Fibroblast of upper back skin (primary cell): ENCODE results near the gene GSG1.

ENCODE experiments used
- DNase-seq: peaks from one replicate; pipeline ENCODE4 v3.0.0-alpha.2; 2013

GSG1 gene

DNA sequence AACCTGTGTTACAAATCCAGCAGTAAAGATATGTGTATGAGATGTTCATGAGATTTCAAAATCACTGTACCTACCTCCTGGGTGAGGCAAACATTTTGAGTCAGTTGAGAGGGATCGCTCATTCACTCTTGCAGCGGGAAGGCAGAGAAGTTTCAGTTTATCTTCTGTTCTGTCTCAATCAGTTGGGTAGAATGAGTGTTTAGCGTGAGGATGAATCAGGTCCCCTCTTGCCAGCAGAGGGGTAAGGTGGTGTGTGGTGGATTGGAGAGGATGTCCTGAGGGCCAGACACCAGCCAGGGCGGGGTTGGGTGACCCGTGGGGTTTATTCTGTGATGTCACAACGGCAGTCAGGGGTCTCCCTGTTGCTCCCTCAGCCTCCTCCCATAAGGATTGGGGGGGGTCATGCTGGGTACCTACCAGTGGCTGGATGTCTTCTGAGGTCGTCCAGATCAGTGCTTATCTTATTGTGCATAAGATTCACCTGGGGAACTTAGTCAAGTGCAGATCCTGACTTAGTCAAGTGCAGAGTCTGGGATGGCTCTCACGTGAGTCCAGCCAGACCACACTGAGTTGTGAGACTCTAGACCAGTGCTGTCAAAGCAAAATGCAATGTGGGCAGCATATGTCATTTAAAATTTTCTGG is at the start of gene GSG1:
GSG1 (minus strand) TSS at position 277 of the 643 bp plus-strand sequence; CDS start at position 122, 155 bp downstream.
- DNase-seq = no peak

DNA sequence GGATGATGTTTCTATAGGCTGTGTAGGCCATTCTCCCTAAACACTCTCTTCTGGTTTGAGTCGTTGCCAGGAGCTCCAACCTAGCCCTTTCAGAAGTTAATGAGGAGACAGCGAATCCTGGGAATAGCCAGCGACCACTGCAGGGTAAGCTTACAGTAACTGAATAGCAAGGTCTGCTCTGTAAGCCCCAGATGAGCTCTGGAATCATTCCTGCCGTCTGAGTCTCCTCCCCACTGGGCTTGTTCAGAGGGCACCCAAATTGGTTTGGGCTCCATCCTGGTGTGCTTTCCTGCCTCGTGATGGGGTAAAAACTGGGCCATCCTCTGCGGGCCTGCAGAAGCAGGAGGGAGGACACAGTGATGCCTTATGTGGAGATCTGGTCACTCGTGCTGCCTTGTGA is 49.7 kb upstream of the GSG1 start:
- no peak for DNase-seq

DNA sequence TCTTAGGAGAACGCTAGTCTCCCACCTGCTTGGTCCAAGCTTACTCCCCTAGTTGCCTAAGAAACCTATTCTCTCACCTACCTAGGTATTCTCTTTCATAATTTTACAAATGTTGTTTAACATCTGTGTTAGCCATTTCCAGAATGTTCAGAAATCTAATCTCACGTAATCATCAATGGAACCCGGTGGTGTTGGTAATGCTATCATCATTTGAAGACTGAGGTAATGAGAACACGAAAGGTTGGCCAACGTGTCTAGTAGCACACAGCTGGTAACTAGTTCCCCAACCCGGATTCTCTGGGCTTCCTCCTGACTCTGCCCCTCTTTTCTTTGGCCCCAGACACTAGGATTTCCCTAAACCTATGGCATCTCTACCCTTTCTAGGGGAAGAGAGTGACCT is 49.3 kb upstream of the GSG1 start:
- DNase-seq = no peak

DNA sequence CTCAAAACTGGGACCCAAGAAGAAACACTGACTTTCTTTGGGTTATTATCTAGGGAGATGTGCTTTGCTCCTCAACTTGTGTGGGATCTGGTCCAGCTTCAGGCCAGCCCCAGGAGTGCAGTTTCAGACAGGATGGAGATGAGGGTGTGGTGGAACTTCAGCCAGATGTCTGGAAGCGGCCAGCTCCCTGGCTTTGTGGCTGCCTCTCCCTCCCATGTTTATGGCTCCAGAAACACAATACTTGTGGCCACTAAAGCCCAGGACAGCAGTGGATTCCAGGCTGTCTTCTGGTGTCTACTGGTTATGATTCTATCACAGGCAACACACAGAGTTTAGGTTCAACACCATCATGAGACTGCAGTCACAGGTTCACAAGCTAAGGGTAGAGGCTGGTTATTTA is 48.8 kb upstream of the GSG1 start:
- DNase-seq = peak; percentile 18

DNA sequence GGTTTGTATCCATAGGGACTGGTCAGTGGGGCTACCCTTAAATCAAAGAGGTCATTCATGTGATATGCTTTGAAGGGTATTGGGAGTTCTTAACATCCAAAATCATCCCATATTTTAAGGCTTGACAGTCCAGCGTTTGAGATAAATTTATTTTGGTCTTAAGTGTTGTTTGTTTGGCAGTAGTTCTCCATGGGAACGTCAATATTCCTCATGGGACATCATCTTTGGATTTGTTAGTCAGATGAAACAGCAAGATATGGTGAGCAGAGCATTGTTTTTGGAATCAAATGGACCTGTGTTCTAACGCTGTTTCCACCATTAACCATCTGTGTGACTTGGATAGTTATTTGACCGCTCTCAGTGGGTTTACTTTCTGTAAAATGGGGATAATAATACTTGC is 45.9 kb upstream of the GSG1 start:
- no peak for DNase-seq

DNA sequence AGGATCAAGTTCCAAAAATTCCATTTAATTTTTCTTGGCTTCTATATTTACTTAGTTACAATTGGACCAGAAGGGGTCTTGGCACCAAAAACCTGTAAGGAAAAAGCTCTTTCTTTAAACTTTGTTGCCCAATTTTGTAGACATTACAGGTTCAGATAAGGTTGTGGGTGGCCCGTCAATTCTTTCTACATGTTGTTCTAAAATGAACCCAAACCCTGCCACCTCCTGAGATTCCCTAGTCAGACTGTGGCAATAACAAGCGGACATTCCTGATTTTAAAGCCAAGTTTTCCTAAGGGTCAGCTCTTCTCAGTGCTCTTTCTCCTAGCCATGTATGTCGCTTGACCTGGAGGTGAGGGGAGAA is 45.0 kb upstream of the GSG1 start:
- no peak for DNase-seq

DNA sequence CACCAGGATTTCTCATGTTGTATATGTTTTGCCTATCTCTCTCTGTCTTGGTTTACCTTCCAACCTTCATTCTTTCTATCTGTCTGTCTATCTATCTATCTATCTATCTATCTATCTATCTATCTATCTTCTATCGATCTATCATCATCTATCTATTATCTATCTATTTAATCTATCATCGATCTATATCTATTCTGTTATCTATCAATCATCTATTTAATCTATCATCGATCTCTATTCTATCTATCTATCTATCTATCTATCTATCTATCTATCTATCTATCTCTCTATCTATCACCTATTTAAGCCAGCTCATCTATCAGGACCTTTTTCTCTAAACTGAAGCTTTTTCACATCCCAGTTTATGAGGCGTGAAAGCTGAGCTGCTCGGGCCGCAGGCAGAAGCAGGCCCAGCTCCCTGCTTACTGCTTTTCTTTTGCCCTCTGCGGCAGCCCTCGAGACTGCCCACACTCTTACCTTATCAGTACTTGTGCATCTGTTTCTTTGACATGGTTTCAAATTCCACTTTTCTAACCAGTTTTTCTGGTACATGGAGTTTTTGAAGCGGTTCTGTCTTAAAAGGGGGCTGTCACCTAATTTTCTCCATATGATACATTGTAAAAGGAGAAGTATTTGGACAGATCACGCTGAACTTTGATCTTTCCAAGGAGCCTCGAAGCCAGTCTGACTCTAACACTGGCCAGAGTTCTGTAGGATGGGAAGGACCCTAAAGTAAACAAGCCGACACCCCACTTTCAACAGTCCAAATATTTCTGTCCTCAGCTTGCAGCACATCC is 44.4 kb upstream of the GSG1 start:
- DNase-seq = no peak

DNA sequence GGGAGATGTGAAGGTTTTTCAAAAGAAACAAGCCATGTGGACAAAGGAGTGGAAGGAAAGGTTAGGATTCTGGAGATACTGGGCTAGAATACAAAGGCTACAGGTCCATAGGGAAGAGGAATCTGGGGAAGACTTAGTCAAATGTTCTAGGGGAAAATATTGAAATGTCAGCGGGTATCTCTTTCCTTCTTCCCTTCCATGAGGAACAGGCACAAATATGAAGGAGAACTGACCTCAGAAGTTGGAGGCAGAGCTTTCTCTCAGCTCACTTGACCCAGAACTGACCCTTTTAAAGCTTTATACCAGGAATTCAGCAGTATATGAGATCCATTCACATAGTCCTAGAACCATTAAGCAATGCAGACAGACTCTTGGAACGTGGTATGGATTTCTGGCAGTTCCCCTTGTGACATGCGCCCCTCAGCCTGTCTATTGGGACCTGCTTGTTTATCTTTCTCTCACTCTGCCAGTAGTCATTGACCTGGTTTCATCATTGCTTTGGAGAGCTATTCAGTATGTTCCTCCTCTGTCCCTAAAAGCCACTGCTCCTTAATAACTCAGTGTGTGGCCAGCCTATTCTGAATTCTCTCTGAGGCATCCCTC is 43.0 kb upstream of the GSG1 start:
- DNase-seq = no peak

DNA sequence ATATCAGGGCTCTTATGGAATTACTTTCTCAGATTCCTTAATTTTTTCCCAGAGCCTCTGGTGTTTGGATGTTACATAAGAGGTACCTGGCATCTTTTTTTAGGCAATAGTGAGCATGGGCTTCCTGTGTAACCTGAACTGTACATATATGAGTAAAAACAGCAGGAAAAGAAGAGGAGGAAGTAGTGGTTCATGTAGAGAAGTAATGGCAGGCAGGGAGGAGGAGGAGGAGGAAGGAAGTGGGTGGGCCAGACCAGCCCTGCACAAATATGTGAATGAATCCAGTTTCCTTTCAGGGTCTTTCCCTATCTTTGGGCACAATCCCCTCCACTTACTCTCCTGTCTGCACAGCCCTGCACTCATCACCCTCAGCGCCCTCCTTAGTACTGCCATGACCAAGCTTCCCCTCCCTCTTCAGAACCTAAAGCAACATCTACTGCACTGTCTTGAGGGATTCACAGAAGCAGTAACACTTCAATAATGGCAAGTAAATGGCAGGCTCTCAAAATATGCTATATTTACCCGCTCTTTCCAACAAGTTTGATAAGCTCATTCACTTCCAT is 40.9 kb upstream of the GSG1 start:
- no peak for DNase-seq

DNA sequence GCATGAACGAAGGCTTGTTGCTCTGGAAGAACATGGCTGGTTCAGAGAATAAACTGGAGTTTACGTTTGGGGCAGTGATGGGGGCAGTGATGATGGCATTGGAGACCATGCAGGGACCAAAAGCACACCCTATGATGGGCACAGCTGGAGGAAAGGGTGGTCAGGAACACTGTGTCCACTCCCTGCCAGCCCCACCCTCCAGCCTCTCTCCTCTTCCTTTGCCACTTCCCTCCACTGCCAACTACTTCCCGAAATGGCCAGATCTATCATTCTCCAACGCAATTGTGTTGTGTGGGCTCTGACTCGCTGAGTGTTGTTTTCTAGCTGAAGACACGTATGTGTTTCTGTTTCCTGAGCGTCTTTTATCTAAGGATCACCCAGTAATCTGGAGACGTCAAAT is 39.3 kb upstream of the GSG1 start:
- DNase-seq = no peak

DNA sequence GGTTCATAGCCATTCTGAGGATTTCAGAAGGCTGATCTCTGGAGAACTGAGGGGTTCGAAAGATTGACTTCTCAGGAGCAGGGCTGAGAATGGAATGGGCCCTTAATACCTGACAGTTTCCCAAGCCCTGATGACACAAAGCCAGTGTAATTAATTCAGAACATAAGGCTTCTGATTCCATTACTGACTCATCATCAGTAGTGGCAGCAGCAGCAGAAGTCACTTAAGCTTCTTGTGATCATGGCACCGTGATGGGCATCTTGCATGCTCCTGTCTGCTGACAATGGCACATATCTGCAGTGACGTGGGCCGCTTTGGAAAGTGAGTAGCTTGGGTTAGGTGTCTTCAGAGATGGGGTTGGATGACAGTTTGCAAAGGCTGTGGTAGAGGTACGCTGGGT is 38.2 kb upstream of the GSG1 start:
- DNase-seq = no peak

DNA sequence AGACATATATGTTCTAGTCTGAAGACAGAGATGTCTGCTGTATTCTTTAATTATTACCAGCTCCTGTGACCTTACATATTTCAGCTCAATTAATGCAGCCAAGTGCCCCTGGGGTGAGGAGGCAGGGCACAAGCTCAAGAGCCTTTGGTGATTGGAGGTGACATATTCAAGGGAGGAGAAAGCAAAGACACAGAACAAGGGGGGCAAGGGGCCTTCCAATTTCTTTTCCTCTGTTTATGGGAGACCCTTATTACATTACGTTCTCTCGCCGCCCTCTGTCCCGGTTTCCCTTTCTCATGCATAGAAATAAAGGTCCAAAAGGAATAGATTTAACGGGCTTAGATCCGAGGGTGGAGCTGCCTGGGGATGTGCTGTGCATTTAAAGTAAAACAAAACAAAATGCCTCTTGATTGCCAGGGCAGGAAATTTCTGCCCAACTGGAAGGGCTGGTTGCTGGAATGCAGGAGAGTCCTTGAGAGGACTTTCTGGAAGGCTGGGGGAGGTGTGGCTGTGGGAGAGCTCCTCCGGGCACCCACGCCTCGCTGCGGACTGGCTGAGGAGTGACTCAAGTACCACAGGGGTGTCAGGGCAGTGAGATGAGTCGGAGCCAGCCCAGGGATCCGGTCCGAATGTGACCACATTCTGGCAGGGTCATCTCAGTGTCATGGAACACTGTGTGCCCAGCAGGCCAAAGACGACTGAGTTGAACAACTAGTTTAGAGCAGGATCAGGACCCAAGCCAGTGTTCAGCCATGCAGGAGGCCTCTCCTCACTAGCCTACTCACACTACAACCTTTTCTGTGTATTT is 32.1 kb upstream of the GSG1 start:
- DNase-seq = peak; percentile 64

DNA sequence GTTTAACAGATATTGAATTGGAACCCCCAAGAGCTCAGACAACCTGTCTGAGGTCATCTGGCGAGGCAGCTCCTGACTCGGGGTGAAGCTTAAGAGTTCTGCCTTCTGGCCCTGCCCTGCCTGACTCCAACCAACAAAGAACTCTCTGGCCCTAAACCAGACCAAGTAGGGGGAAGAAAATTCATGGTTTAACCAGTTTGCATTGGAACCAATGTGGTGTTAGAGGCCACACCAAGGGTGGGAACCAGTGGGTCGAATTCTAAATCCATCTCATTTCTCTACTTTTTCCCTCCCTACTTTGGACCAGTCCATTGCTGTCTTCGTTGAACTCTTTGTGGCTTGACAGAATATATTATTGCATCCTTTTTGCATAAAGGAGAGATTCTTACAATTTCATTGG is 30.4 kb upstream of the GSG1 start:
- no peak for DNase-seq

DNA sequence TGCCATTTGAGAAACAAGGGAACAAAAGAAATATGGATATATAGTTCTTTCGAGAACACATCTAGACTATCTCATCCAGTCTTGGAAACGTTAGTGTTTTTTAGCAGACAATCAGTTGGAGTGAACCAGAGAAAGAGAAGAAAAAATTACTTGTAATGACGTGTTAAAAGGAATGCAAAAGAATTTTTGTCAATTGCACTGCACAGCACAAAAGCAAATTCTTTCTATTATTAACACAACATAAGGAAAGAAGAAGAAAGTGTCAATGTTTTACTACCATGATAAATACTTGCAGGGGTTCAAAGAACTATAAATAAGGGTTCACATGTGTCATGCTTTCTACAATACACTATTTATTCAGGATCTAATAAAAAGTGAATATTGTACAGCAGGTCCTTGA is 27.5 kb upstream of the GSG1 start:
- no peak for DNase-seq

DNA sequence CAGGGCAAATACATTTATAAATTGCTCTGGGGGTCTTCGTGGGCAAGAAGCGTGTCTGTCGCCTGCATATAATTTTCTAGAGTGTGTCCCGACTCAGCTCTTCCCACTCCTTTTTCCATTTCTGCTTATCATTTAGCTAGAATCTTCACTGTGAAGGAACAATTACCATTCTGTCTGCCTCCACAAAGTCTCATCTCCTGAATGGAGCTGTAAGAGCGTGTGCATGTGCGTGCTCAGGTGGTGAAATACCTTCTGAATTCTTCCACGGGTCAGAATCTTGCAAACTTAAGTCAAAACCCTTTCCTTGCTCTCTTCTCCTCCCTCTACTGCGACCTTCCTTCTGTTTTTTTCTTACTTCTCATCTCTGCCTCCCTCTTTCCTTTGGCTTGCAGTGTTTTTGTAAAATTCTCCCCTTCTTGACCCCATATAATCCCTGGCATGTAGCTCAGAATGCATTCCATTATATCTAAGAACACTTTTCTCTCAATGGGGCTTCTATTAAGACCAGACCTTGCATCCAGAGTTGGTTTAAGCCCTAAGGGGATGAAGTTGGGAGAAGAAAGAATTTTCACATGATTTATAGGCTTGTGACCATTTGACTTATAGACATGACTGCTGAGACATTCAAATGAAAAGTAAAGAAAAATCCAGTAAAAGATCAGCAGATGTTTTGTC is 25.0 kb upstream of the GSG1 start:
- peak; percentile 80 for DNase-seq

DNA sequence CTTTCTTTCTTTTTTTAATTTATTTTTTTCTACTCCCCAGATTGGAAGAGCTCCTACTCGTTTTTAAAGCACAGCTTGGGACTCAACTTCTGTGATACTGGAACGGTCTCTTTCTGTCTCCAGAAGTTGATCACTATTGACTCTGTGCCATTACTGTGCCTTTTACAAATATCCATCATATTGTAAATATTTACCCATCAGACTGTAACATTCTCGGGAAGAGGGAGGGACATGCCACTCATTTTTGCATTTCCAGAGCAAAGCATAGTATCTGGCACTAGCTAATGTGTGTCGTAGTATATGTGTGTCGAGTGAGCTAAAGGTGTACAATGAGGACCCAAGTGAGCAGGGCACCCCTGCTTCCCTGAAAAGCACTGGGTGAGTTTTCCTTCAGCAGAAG is 24.0 kb upstream of the GSG1 start:
- DNase-seq = no peak

DNA sequence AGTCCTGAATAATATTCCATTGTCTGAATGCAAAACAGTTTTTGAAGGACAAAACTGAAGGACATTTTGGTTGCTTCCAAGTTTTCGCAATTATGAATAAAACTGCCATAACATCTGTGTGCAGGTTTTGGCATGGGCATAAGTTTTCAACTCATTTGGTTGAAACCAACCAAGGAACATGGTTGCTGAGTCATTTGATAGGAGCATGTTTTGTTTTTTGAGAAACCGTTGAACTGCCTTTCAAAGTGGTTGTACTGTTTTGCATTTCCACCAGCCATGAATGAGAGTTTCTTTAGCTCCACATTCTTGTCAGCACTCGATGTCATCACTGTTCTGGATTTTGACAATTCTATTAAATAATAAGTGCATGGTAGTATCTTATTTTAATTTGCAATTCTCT is 23.0 kb upstream of the GSG1 start:
- no peak for DNase-seq

DNA sequence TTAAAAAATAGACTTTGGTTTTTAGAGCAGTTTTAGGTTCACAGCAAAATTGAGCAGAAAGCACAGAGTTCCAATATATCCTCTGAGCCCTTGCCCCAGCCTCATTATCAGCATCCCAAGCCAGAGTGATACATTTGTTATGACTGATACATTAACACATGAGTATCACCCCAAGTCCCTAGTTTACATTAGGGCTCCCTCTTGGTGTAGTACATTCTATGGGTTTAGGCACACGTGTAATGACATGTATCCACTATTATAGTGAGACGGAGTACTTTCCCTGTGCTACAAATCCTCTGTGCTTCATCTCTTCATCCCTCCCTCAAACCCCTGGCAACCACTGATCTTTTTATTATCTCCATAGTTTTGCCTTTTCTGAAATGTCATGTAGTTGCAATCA is 22.5 kb upstream of the GSG1 start:
- DNase-seq = no peak

DNA sequence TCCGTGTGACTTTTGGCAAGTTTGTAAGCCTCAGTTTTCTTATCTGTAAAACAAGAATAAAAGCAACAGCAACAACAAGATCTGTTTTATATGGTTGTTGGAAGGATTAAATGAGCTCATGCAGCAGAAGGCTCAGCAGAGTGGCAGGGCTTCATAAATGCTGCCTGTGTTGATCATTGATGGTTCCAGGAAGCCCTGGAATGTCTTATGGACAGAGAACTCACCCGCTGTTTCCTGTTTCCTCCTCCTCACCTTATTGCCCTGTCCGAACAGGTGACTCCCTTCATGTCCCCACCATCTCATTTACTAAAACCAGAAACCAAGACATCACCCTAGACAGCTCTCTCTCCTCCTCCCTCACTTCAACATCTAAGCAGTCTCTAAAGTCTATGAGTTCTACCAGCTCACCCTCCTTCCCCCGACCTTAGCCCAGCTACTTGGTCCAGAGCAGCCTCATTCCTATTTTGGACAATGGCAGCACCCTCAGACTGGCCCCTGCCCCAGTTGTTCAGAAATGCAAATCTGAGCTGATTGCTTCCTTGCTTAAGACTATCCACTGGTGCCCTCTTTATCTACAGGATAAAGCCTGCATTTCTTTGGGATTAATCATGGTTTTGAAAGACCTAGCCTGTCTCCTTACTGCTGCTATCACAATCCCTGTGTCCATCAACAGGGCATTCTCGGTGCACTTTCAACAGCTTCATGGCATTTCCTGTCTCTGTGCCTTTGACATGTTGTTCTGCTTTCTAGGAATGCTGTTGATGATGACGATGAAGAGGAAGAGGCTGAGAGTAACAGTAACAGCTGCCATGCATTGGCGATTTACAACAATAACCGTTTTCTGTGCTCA is 21.4 kb upstream of the GSG1 start:
- peak; percentile 72 for DNase-seq

DNA sequence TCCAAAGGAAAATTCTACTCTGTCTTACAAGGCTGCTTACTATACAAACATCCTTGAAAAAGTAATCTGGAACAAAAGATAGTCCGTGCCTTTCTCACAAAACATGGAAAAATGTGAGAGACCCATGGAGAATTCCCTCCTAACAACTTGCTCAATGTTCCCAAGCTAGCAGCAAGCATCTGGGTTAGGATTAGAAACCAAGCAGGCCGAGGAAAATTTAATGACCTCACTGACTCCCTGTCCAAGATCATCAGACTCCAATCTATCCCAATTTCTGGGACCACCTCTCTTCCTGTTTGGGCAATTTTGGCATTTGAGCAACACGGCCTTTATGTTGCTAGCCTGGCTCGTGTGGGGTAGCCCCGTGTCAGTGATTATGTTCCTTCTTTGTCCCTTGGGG is 18.1 kb upstream of the GSG1 start:
- no peak for DNase-seq

DNA sequence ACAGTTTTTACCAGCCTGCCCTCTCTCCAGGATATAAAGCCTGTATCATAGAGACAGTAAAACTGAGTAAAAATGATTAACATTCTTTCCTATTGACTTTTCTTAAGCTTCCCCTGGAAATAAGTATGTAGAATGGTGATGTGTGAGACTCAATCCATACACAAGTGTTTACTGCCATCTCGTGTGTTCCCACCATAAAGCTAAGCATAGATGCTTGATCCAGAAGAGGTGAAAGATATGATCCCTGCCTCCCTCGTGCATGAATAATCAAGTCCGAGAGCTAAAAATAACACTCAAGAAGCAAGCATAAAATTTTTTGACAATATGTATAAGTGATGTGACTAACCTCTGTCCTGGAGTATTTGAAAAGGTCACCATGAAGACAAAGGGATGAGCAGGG is 16.9 kb upstream of the GSG1 start:
- no peak for DNase-seq

DNA sequence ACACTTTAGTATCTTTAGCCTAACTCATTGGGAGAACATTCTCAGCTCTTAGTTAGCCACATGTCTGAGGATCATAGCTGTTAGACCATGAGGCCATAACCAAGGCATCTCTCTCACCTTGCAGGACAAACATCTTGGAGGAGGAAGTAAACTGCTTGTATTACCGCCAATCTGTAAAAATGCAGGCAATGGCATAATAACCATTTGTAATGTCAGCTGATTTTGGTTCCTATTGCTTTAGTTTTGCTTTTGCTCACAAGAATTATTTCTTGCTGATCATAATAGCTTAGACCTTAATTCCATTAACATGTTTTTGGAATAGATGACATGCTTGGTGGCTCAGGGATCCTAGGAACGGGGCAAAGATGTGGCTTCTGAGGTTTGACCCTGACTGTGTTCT is 16.4 kb upstream of the GSG1 start:
- no peak for DNase-seq
